ENCODE results near the gene C16orf74.

The C16orf74 gene

DNA sequence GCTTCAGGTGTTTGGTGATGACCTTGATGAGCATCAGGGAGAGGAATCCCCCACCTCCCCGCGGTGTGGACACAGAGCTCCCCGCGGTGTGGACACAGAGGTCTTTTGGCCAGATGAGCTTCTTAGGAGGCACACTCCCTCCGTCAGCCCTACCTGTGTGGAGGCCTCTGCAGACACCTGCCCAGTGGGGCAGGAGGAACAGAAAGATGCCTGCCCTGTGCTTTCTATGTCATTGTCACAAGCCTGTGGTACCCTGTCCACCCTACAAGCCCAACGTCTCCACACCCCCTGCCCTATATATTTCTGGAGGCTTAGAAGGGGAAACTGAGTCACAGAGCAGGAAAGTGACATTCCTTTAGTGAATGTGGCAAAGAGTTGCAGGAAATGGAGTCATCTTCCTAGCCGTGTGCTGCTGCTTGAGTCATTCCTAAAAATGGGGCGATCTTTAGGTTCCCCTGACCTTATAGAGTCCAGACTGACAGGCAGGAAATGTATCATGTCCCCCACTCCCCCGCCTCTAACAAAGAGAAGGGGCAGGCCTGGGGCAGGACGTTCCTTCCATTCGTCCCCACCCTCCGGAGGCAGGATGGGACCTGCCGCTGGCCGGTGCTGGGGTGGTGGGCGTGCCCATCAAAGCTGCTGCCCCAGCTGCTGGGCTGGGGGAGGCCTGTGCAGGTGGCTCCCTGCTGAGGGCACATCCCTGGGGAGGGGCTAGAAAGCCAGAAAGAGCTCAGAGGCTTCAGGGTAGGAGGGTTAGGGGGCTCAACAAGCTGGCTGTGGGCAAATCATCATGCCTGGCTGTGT is 1.0 kb upstream of the C16orf74 start:
- no peak for DNase-seq (ENCODE audit: extremely low read depth in 1 of 2, low read depth in 1 of 2)

DNA sequence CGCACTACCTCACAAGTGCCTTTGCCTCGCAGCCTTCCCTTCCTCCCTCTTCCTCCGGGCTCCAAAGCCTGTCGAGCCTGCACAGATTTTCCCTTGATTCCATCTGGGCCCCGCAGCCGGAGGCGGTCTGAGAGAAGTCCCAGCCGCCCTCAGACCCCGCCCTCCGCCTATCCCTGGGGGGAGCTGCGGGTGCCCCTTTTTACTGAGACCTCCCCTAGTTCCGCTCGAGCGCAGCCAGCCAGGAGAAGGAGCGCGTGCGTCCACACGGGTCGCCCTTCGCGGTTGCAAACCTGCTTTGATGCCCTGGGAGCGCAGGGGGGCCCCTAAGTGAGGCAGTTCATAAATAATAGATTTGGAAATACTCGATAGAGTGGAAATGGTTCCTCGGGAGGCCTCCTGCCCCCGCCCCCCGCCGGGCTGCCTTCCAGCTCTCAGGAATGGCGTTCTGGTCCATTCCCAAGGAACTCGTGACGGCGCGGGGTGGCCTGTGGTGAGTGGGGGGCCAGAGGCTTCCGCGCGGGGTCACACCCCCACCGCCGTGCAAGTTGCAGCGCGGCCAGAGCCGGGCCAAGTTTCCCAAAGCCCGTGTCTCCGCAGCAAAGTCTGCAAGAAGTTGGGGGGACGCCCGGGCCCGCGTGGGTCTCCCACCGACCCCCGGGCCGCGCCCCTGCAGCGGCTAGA is 610 bp downstream of the C16orf74 start:
- no peak for DNase-seq (ENCODE audit: extremely low read depth in 1 of 2, low read depth in 1 of 2)

DNA sequence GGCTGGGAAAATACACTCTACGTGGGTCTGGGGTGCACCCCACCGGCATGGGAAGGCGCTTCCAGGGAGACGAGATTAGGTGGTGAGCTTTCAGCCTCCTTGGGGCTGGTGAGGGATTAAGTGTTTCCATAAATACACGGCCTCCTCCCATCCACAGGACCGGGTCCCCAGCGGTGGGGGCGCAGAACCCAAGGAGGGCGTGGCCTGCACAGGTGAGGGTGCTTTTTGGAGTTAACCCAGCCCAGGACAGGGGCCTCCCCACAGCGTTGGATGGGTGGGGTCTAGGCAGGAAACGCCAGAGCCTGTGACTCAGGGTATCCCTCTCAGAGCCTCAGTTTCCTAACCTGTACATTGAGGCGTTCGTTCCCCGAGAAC is 1.1 kb downstream of the C16orf74 start:
- no peak for DNase-seq (ENCODE audit: extremely low read depth in 1 of 2, low read depth in 1 of 2)

DNA sequence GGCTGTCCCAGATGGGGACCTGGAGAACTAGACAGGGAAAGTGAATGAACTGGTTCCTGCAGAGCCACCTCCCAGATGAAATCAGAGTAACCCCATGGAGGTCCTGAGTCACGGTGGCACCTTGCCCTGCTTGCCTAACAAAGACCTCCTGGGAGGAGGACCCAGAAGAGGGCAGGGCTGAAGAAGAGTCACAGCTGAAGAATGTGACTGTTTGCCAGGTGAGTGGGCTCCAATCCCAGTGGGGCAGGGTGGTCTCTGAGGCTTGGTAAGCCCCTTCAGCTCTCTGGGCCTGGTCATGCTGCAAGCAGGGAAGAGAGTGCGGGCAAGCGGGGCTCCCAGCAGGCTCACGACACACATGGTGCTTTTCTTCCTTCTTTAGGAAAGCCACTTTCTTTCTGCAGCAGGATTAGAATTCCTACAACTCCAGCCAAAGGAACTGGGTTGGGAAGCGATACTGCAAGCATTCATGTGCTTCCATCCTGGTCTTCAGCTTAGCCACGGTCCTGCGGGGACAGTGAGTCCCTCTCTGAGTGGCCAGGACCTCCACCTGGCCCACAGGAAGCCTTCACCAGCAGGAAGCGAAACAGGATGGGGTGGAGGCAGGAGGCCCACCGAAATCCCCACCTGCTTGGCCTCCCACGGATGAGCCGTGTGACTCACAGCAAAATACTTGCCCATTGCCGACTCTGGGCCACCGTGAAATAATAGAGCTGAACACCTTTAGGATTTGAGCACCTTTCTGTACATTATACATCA is 4.3 kb downstream of the C16orf74 start:
- DNase-seq (ENCODE audit: extremely low read depth in 1 of 2, low read depth in 1 of 2): no peak

DNA sequence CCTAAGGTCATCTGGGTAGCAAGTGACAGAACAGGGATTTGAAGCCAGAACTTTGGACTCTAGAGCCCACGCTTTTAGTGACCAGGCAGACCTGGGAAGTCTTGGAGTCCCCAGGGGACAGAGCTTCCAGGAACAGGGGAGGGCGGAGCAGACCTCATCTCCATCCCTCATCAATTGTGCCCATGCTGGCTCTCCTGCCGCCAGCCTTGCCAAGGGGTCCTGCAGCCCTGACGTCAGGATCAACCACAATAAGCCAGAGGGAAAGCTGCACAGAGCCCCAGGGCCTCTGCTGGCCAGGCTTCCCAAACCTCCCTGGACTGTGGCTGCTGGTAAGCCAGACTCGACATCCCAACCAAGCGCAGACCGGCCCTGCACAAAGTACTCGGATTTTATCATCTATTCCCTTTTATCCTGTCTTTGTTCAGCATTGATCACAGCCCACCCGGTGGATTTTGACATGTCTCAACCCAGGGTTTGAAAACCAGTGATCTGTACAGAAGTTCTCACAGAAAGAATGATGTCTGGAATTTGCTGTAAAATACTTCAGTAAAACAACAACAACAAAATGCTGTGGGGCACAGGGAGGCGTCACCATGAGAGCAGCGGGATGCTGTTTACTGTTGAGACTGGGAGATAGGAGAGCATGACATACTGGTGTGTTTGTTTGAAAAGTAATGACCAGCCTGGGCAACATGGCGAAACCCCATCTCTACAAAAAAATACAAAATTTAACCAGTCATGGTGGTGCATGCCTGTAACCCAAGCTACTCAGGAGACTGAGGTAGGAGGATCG is 11.8 kb downstream of the C16orf74 start:
- DNase-seq (ENCODE audit: extremely low read depth in 1 of 2, low read depth in 1 of 2): no peak

DNA sequence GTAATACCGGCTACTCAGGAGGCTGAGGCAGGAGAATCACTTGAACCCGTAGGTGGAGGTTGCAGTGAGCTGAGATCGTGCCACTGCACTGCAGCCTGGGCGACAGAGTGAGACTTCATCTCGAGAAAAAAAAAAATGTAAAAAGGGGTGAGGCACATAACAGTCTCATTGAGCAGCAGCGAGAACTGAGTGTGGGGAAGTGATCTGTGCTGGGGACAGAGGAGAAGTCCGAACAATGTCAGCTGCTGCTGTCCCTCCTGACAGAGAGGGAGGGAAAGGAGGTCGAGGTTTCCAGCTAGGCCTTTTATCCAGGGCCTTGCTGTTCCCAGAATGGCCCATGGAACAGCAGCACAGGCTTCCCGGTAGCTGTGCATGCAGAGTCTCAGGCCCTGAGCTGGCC is 14.0 kb downstream of the C16orf74 start:
- DNase-seq (ENCODE audit: extremely low read depth in 1 of 2, low read depth in 1 of 2): no peak

DNA sequence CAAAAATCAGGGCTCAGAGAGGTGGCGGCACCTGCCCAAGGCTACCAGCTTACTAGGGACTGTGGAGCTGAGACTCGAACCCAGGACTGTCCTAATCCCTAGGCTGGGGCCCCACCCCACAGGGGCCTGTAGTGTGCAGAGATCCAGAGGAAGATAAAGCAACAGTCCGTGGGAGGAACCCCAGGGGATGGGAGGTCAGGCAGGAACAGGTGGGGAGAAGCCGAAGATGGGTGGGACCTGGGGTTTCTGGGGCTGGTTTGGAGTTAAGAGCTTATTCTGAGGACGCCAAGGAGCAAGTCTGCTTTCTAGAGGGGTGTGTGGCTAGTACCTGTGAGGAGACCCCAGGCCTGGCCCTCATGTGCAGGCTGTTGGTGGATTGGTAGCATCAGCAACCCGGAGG is 14.9 kb downstream of the C16orf74 start:
- DNase-seq (ENCODE audit: extremely low read depth in 1 of 2, low read depth in 1 of 2): no peak

DNA sequence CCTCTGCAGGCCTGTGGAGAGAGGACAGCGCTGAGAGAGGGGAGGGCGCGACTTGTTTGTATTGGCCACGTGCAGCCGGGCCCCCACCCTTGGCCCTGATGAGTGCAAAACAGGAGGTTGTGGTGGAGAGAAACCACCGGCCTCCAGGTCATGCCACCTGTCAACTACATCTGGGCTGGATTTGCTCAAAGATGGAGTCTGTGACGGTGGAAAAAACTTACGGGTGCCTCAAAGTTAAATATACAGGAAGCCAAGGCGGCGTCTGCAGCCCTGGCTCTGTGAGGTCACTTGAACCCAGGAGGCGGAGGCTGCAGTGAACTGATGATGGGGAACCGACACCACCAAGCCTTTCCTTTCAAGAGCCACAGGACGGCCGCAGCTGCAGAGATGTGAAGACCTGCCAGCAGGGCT is 15.7 kb downstream of the C16orf74 start:
- DNase-seq (ENCODE audit: extremely low read depth in 1 of 2, low read depth in 1 of 2): no peak

DNA sequence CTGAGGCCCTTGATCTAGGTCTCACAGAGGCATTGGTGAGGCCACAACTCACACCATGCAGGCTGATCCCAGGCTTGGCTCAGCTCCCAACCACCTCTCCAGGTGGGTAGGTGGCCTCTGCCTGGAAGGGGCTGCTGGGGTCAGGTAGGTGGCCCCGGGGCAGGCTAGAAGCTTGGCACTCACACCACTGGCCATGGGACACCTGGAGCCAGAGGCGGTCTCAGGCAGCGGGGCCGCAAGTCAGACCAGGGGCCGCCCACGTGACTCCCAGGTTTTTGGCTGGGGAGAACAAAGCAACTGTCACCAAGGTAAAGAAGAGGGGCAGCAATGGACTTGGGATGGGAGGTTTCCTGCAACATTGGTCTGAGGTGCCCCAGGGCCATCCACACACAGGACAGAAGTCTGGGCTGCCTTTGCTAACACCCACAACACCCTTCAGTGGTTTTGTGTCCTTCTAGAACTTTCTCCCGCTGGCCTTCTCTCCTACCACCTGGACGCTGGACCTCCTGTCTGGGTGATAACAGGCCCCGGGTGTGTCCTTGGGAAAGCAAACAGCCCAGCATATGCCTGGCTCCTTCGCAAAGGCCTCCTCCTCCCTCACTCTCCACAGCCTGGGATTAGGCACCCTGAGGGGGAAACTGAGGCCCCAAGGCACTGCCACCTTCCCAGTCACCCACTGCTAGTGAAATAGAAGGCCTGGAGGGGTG is 16.4 kb downstream of the C16orf74 start:
- no peak for DNase-seq (ENCODE audit: extremely low read depth in 1 of 2, low read depth in 1 of 2)

DNA sequence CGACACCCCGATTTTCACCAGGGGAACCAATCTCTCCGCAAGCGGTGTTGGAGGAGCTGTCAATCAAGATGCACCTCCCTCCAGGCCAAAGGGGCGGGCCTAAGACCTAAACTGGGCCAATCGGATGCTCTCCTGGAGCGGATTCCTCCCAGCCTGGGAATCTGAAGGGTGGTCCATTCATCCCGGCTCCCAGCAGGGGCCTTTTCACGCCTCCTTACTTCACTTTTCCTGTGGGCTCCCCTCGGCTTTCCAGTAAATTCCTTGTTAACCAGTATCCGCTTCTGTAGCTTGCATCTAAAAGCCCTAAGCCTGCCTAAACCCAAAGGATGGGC is 17.1 kb downstream of the C16orf74 start:
- DNase-seq (ENCODE audit: extremely low read depth in 1 of 2, low read depth in 1 of 2): no peak

DNA sequence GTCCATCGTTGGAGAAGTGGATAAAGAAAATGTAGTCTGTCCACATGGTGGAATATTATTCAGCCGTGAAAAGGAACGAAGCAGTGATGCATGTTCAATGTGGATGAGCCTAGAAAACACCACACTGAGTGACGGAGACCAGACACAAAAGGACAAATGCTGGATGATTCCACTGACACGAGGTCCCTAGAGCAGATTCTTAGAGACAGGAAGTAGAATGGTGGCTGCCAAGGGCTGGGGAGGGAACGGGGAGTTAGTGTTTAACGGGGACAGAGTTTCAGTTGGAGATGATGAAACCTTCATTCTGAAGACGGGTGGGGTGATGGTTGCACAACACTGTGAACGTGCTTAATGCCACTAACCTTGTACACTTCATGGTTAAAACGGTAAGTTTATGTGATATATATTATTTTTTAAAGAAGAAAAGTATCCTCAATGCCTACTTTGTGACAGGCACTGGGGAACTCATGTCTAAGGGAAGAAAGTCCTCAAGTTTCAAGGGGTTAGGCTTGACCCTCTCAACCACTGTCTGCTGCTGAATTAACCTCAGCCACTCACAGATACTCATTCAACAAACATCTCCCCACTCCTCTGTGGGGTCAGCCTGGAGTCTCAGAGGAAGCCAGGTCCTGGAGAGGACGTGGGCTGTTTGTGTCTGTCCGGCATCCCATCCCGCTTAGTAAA is 17.6 kb downstream of the C16orf74 start:
- DNase-seq (ENCODE audit: extremely low read depth in 1 of 2, low read depth in 1 of 2): no peak

DNA sequence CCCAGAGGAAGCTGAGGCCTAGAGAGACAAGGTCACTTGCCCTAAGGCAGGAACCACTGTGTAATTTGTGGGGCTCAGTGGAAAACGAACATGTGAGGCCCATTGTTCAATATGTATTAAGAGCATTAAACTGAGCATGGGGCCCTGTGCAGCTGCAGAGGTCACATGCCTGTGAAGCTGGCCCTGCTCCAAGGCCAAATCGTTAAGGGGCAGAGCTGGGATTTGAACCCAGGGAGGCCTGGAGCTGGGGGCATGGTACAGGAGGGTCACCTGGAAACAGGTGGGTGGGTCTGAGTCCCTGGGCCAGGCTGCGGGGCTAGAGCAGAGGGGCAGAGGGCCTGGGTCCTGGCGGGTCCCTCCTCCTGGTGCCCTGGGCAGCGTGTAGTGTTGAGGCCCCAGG is 19.7 kb downstream of the C16orf74 start:
- DNase-seq (ENCODE audit: extremely low read depth in 1 of 2, low read depth in 1 of 2): no peak

DNA sequence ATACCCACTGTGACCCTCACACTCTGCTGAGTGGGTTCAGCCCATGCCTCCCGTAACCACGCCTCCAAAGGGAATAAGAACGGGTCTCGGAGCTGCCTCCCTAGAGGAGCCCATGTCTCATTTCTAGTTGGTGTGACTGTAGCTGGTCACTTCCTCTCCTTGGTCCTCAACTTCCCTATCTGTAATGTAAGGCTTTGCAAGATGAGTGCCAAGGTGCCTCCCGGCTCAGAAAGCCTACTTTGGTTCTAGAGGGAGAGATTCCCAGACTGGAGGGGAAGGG is 20.8 kb downstream of the C16orf74 start:
- DNase-seq (ENCODE audit: extremely low read depth in 1 of 2, low read depth in 1 of 2): no peak

DNA sequence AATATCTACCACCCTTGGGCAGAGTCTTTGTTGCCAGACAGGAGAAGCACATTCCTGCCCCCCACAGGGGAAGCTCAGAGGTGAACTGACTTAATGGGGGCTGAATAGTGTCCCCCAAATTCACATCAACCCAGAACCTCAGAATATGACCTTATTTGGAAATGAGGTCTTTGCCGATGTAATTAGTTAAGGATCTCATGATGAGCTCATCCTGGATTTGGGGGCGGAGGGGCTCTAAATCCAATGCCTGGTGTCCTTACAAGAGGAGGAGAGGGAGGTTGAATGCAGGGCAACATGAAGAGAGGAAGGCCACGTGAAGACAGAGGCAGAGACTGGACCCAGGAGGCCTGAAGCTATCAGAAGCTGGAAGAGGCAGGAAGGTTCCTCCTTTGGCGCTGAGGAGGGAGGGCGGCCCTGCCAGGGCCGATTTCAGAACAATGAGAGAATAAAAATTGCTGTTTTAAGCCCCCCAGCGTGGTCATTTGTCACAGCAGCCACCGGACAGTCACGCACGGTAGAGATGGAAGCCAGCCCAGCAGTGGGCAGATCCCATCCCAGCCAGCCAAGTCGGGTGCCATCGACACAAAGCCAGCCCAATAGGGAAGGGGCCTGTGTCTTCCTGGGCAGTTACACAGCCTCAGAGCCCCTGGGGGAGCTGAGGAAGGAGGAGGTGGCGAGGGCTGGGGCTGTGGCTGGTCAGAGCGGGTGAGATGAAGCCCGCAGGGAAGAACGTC is 21.3 kb downstream of the C16orf74 start:
- no peak for DNase-seq (ENCODE audit: extremely low read depth in 1 of 2, low read depth in 1 of 2)

DNA sequence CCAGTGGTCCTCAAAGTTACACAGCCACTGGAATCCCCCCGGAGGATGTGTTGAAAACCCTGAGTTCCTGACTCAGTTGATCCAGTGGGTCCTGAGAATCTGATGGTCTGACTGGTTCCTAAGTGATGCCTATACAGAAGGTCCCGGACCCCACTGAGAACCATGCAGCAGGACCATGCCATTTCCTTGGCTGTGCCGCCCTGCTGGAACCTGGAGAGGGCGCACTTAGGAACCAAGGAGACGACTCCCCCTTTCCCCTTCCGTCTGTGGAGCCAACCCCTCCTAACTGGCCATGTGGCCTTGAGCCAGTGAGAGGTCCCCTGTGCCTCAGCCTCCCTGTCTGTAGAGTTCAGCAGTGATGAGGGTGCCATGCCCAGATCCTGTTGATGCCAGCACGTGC is 22.0 kb downstream of the C16orf74 start:
- no peak for DNase-seq (ENCODE audit: extremely low read depth in 1 of 2, low read depth in 1 of 2)

DNA sequence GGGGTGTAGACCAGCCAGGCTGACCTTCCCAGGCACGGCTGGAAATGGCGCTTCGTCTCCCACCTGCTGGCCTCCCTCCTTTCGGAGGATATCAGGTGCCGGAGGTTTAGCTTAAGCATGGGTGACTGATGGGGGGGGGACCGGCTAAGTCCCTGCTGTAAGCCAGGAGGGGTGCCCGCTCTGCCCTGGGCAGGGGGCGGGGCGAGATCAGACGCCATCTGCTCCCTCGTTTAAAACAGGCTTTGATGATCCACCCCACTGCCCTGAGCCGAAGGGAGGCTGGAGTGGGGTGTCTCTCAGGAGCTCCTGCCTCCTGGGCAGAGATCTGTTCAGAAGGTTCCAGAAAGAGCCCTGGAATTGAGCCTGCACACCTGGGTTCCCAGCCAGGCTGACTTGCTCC is 26.0 kb downstream of the C16orf74 start:
- DNase-seq (ENCODE audit: extremely low read depth in 1 of 2, low read depth in 1 of 2): no peak

DNA sequence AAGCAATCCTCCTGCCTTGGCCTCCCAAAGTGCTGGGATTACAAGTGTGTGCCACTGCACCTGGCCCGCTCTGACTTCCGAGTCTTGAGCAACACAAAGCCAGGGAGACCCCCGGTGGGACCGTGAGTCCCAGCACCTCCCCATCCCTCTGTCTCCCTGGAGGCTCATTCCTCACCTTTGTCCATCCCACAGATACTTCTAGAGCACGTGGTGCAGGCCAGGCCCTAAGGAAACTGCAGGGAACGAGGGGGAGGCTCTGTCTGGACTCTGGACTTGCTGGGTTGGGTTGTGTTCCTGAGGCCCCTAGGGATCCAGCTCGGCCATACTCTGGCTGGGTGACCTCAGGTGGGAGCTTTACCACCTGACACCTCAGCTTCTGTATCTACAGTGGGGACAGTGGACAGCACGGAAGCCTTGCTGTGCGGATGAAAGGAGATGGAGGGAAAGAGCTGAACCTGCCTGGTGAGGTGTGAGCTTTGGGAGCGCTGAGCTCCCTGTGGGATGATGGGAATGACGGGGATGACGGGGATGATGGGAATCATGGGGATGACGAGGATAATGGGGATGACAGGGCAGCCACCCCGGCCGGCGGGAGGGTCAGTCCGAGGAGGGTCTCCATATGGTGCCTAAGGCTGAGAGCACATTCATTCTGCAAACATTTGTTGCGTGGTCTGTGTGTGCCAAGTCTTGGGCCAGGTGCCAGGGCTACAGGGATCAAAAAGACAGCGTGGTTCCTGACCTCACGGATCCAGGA is 26.6 kb downstream of the C16orf74 start:
- DNase-seq (ENCODE audit: extremely low read depth in 1 of 2, low read depth in 1 of 2): no peak

DNA sequence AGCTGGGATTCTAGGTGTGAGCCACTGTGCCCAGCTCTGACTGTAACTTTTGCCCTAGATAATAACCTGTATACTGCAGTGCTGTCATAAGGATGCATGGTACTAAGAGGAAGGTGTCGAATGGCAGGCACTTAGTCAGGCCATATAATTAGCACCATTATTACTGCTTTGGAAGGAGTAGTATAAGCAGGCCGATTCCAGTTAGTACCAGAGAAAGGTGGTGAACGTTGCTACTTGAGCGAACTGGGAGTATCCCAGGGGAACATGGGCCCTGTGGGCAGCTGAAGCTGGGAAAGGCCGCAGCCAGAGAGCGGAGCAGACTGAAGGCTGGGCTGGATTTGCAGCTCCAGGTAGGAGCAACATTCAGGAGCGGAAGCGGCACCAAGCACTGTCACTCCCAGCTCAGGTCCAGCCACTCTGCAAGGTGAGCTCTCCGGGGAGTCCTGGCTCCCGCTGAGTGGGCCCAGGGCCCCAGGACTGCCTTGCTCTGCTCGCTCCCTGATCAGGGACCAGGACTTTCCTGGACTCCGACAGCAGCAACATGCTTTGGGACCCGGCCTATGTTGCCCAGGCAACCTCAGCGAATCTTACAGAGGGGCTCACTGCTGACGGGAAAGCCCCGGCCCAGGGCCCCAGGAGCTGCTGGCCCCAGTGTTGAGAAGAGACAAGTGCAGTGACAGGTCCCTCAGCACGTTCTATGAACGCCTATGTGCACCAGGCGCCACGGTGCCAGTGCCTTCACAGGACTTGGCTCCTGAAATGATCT is 28.6 kb downstream of the C16orf74 start:
- no peak for DNase-seq (ENCODE audit: extremely low read depth in 1 of 2, low read depth in 1 of 2)
